HG02852 (cell line): ENCODE data around the gene ACTG1.

ENCODE experiments used
- ATAC-seq: cut with Tn5 transposase; IDR thresholded peaks from one replicate; pipeline ENCODE4 v1.9.1; 2021; ENCODE audit warnings: mild to moderate bottlenecking, moderate library complexity; ENCODE audit not compliant: unreplicated experiment

Gene ACTG1

DNA sequence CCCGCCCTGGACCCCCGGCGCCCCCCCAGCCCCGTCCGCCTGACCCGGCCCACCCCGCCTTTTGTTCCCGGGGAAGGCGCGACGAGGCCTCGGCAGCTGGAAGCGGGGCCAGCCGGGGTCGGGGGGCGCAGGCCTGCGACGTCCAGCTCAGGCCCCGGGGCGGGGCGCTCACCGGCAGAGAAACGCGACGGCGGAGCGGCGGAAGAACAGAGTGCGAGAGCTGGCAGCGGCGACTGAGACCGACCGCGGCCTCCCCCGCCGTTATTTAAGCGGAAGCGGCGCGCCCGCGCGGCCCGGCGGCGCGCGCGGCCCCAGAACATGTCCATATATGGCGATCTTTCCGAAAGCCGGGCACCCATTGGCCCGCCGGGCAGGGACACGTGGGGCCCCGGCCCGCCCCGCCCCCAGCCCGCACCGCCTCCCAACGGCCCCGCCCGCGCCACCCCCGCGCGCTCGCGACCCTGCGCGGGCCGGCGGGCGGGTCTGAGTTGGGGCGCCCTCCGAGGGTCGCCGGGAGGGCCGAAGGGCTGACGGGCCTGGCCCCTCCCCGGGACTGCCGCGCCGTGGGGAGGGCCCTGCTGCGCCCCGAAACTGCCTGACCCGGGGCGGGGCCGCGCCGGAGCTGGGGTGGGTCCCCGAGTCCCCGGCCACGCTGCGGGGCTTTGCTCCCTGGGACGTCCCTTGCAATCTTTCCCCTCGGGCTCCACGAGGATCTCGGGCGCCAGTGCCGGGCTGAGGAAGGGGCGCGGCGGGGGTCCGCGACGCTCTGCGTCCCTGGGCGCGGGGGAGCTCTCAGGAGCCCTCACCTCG is at the start of gene ACTG1:
ACTG1 (minus strand) TSS at position 238 of the 810 bp plus-strand sequence. CDS start 445 bp downstream, outside the sequence.
- ATAC-seq: peak; percentile 49

DNA sequence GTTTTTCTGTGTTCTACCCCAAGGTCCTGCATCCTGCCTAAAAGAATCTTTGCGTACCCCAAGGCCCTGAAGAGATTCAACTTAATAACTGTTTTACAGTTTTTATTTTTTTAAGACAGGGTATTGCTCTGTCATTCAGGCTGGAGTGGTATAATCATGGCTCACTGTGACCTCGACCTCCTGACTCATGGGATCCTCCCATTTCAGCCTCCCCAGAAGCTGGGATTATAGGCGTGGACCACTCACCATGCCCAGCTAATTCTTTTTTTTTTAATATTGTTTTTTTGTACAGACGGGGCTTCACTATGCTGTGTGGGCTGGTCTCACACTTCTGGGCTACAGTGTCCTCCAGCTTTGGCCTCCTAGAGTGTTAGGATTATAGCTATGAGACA is 48.9 kb upstream of the ACTG1 start:
- ATAC-seq: no peak

DNA sequence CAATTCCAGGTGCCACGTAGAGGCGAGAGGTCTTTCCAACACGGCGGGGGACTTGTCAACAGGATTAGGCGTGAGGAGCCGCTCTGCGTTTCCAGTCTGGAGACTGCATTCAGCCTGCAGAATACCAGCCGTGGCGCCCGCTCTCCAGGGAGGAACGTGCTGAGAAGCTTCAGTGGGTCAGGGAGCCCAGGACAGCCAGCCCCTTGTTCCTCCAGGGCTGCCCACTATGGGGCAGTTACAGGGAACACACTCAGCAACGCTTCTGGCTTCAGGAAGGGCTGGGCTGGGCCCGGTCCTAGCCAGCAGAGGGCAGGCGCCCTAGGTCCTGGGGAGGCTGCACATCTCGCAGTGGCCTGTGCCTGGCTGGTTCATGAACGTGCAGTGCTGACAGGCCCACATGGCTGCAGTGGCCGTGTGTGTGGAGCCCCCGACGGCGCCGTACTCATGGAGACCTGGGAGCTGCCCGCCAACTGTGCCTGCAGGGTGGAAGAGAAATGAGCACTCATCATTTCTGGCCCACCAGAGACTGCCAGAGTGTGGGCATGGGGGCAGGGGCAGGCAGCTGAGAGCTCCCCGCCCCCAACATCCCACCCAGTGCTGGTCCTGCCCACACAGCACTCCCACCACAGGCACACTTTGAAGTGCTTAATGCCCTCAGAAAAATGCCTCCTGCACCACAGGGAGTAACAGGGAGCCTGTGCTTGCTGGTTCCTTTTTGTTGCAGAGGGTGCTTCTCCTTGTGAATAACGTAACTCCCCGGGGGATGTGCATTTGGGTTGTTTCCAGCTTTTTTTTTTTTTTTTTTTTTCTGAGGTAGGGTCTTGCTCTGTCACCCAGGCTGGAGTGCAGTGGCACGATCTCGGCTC is 46.6 kb upstream of the ACTG1 start:
- ATAC-seq: no peak

DNA sequence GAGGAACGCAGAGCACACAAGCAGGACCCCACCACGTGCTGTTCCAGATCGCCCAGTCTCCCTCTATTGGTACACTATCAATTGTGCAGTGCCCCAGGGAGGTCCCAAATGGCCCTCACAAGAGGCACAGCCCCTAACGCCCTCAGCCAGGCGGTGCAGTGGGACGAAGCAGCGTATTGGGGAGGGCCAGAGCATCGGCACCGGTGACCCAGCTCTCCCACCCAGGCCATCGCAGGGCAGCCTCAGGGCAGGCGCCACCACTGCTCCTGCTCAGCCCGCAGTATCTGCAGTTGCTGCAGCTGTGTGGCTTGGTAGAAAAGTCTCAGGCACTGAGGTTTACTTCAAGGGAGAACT is 45.5 kb upstream of the ACTG1 start:
- ATAC-seq: no peak

DNA sequence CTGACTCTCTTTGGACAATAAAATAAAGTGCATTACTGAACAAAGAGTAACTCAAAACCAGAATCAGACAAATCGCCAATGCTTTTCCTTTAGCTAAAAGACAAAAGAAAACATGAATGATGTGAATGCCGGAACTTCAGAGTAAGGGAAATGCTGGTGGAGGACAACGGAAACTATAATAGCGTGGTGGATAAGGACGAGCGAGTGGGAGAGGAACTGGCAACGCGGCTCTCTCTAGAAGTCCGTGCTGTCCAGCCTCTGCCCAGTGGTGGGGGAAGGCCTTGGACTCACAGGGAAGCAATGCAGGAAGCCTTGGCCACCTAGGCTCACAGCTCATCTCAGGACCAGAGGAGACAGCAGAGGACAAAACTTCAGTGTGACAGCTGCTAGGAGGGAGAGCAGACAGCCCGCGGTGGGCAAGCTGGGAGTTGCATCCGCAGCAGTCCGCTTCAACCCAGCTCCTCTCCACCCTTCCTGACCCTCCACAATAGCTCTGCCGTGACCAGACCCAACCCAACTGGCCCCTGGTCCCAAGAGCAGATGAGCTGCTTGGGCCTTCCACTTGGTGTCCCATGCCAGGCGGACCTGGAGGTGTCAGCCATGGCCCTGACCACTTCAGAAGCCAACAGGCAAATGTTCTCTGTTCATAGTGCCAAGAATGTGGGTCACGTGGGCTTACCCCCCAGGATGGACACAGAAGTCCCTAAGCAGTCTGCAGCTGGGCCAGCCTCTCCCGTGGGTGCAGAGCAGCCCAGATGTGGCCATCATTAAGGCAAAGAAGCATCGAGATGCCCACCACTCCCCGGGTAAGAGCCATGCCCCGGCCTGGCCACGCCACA is 44.9 kb upstream of the ACTG1 start:
- ATAC-seq: no peak

DNA sequence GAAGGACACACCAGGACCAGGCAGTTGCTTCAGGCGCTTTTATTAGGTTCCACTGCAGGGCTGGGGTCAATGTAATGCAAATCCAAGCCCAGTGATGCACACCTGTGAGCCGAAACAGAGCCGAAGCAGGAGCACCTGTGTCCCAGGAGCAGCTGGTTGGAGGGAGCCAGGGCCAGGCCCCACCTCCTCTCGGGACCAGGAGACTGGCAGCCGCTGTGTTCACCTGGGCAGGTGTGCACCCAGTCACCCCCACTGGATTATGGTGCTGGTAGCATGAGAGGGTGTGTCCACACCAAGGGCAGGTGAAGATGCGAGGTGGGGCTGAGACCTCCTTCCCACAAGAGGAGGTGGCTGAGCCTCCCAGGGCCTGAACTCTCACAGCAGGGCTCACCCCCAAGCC is 44.3 kb upstream of the ACTG1 start:
- no peak for ATAC-seq

DNA sequence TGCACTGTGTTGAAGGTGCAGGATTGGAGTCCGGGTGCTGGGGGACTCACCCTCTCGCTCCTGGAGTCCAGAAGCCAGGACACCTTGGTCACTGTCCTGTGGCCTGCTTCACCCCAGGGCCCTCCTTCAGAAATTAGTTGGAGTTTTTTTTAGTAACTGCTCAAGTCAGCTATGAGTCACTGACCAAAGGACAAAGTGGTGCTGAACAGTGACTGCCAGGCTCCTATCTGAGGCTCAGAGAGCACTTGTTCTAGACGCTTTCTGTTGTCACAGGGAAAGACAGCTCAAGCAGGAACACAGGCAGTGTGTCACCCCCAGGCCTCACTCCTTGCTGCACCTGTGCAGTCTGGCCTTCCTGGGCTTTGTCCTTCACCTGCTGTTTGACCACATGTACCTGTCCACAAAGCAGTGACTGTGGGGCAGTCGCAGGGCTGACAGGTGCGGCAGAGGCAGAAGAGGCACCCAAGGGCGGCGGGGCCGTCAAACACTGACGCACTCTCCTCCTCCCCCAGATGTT is 43.6 kb upstream of the ACTG1 start:
- no peak for ATAC-seq

DNA sequence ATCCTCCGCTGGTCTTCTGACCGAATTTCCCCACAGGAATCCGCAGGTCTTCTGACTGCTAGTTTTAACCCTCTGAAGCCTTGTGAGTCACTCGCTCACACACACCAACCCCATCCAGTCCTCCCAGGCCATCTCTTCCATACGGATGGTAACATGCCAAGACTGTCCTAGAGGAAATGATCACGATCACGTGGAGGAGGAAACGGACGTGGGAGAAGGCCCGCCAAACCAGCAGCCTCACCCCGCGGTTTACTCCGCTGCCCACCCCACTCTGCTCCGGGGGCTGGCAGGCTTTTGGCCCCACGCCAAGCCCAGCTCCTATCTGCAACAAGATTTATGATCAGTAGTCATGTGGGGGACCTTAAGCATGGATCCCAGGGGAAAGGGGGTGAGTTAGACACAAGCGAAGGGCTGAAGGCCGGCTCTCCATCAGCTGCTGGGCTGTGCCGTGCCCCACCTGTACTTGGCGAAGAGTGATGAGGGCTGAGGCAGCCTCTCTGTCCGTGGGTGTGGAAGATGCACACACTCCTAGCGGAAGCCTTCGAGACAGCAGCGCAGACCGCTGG is 41.1 kb upstream of the ACTG1 start:
- peak; percentile 11 for ATAC-seq

DNA sequence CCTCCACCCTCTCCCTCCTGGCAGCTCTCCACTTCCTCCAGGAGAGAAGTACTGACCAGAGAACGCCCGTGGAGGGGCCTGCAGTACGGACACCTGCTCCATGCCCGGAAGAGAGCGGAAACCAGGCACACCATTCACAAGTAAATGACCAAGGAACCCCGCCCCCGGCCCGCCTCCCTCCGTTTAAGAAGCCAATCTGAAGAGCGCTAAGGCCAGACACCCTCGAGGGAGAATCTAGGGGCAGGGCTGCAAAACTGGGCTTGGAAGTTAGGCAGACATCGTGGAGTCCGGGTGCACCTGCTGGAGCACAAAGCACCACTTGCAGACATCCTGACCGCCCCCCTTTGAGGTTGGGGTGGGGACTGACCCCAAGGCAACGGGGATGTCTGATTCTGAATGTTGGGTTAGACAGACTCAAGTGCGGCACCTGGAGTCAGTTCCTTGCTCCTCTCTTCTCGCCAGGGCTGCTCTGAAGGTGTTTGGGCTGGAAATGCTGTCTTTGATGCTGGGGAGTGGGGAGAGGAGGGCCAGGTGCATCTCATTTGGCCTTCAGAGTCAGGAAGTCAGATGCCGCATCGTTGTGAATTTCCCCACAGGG is 40.5 kb upstream of the ACTG1 start:
- peak; percentile 31 for ATAC-seq

DNA sequence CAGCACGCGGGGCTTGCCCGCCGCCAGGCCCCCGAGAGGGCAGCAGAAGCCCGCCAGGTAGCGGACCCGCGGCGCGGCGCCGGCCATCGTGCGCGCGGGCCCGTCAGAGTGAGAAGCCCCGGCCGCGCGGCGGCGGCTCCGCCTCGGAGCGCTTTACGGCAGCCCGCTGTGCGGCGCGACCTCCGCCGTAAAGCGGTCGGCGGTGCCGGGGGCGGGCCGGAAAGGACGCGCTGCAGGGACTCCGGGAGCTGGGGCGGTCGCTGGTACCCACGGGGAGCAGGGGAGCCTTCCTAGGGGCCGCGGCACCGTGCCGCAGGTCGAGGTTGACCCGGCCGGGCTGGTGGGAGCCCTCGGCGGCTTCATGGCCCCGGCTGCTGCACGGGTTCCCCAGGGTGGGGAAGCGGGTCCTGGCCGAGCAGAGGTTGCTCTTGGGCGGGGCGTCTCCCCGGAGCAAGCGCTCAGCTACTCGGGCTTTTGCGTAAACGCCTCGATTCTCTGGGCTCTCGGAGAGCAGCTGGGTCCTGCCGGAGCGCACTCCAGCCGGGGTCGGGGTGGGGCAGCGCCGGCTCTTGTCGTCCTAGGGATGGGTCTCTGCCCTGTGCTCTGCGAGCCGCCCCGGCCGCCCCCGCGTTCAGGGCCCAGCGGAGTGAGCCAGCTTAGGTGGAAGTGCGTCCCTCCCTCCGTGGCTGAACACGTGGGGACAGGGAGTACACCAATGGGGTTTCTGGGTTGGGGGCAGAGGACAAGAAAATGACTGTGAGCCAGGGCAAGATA is 39.8 kb upstream of the ACTG1 start, which contains the start of gene FAAP100:
FAAP100 (minus strand) TSS at position 110 of the 774 bp plus-strand sequence; CDS start at position 87, 23 bp downstream.
- ATAC-seq: peak; percentile 39

DNA sequence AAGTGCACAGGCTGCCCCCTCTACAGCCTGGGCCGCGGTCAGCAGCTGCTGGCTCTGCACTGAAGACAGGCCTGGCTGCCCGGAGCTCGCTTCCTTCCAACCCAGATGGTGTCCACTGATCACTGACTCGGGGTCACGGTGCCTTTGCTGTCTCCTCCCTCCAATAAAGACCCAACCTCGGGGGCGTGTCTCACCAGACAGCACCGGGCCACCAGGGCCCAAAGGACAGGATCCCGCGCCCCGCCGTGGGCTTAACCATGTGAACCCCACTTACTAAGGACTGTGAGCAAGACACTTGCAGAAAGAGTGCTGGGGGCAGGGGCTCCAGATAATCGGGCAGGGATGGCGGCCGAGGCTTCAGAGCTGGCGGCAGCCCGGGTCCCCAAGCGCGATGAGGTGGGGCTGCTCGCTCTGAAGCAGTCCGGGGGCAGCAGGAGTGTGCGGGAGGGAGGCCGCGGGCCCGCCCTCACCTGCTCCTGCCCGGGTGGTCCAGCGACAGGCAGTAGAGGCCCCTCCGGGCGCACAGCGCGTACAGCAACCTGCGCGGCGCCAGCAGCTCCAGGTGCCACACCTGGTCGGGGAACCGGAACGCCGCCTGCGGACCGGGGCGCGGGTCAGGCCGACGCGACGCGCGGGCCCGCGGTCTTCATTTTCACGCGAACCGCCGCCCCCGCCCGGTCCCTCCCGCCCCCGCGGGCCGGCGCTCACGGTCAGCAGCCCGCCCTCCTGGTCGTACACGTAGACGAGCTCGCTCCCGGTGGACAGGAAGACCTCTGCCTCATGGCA is 39.1 kb upstream of the ACTG1 start:
- peak; percentile 17 for ATAC-seq

DNA sequence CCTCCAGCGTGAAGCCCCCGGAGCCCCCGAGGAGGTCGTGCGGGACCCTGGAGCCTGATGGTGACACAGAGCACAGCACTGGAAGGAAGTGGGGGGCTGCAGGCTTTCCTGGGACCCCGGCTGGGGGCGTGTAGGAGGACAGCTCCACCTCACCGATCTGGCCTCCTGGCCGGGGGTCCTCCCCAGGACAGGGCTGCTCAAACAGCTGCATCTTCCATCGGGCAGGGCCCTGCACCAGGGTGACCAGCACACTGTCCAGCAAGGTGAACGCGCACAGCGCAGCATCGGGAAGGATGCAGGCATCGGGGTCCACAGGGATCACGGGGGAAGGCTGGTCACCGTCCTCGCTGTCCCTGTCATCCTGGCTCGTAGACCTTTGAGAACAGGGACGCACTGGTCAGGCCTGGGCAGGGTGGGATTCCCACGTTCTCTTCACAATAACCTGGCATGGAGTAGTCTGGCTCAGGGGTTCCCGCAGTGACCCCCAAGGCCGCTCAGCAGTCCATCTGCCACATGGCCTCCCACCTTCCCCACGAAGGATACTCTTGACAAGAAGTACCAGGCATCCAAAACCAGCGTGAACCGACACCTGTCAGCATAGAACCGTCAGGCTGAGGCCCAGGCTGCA is 38.3 kb upstream of the ACTG1 start:
- no peak for ATAC-seq

DNA sequence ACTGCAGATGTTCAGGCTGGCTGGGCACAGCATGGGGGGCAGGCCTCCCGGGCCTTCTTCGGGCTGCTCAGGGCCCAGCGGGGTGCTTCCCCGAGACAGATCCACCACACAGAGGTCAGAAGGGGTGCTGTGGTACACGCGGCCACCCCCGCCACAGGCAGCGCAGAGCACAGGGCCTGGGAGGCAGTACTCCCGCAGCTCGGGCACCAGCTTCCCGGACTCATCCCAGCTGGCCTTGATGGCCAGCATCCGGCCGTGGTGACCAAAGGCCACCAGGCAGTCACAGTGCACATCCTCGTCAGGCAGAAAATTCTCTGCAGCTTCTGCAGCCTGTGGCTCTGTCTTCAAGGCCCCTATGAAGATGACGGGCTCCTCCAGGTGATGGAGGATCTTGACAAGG is 37.7 kb upstream of the ACTG1 start:
- no peak for ATAC-seq

DNA sequence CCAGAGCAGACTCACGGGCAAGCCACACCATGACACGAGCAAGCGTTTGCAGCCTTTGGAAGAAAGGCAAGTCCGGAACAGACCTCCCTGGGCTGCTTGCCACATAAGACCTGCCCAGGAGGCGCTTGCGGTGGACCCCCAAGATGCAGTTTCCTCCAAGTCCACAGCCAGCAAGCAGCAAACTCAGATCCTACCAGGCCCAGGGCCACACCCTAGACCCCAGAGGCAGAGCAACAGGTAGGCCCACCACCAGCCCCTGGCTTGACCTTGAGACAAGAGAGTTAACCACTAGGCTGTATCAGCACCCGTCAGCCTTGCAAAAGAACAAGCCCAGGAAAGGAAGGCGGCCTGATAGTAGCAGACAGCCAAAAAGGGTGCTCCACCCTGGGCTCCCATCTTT is 37.2 kb upstream of the ACTG1 start:
- no peak for ATAC-seq

DNA sequence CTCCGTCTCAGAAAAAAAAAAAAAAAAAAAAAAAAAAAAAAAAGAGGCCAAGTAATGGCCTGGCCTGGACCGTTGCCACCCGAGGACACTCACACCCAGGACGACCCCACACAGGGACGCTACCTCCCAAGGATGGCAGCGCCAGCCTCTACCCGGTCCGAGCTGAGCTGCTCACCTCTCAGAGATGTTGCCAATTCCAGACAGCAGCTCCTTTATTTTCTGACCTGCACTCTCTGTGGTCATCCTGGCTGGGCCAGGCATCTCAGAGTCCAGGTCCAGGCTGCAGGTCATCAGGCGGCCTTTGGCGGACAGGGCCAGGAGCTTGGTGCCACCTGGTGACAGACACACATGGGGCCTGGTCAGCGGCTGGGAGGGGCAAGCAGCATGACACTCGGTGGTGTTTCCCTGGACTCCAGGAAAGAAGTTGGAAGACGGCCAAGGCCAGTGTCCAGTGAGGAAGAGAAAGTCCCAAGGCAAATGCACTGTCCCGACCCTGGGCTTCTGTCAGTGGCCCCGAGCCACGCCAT is 36.5 kb upstream of the ACTG1 start:
- no peak for ATAC-seq

DNA sequence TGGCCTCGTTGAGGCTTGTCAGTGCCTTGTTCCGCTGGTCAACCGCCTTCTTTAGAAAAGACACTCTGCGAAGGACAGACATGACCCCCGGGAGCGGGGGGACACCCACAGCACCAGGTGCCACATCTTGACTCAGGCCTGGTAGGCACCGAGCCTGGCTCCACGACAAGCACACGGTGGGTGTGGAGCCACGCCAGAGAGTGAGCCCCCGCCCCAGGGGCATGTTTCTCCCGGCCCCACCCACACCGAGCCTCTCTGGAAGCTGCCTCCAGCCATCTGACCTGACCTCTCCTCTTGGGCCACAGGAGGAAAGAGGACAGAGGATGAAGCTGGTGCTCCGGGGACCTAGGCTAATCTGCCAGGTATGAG is 35.0 kb upstream of the ACTG1 start:
- ATAC-seq: no peak

DNA sequence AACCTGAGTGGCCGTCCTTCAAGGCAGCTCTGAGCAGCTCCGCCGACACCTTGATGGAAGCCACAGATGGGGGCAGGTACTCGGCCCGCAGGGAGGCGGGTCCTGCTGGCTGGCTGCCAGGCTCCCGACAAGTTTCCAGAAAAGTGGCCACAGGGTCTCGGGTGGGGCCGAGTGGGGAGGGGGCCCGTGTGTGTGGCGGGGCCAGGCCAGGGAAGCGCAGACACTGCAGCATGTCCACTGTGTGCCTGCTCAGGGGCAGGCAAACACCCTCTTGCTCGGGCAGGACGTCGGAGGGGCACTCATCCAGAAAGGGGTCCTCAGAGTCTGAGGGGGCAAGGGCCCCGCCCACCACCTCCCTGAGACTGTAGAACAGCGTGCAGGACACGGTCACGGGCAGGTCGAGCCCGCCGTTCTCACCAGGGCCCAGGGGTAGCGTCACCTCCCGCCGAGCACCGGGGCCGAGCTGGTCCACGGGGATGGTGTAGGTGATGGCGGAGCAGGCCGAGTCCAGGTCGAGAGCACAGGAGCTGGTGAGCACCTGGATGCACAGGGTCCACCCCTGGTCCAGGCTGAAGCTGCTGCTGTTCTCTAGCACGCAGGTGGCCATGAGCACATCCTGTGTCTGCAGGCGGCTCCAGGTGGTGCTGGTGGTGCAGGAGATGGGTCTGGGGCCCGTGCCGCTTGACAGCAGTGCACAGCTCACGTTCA is 34.5 kb upstream of the ACTG1 start:
- ATAC-seq: no peak
